ENCODE measurements around the gene MARCHF9.

MARCHF9 gene

DNA sequence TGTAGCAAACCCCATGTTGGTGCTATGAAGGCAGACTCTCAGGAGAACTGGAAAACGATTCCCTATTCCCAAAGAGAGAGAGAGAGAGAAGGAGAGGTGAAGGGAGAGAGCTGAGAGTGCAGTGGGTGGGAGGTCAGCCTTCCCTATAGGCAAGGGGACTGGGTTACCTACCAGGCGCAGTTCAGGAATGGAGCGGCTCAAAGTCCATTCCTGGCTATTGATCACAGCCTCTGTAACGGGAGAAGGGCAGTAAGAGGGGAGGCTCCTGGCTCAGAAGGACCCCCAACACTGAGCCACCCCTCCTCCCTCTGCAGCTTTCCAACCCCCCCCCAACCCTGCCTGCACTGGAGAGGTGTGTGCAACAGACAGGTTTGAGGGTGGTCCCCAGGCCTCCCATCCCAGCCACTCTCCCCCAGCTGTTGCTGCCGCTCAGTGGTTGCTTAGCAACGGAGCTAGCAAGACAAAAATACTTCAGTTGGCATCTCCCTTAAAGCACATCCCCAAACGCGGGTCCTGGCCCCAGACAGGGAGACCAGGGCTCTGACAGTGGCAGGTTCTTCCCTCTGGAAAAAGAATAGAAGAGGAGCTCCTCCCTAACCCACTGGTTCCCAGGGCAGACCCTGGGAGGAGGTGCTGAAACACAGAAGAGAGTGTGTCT is 19.6 kb upstream of the MARCHF9 start:
- no peak for TF ChIP-seq EZH2phosphoT487 (conservative IDR thresholded peaks at IDR 0.05; ENCODE audit: low read length)
- TF ChIP-seq, protein P1, sequence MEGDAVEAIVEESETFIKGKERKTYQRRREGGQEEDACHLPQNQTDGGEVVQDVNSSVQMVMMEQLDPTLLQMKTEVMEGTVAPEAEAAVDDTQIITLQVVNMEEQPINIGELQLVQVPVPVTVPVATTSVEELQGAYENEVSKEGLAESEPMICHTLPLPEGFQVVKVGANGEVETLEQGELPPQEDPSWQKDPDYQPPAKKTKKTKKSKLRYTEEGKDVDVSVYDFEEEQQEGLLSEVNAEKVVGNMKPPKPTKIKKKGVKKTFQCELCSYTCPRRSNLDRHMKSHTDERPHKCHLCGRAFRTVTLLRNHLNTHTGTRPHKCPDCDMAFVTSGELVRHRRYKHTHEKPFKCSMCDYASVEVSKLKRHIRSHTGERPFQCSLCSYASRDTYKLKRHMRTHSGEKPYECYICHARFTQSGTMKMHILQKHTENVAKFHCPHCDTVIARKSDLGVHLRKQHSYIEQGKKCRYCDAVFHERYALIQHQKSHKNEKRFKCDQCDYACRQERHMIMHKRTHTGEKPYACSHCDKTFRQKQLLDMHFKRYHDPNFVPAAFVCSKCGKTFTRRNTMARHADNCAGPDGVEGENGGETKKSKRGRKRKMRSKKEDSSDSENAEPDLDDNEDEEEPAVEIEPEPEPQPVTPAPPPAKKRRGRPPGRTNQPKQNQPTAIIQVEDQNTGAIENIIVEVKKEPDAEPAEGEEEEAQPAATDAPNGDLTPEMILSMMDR (IDR thresholded peaks at IDR 0.05; ENCODE audit: insufficient read depth, low read length, poor library complexity, severe bottlenecking) = no peak
- H3K36me3 ChIP-seq (ENCODE audit: low read length) = no peaks in the 10 kb centered on the region; the same call in 1 of the 2 replicates
- no peak overlapping the region for H2AFZ ChIP-seq (ENCODE audit: low read depth, low read length, severe bottlenecking)
- no peak overlapping the region for H3K4me2 ChIP-seq (ENCODE audit: low read depth, low read length, poor library complexity, severe bottlenecking)
- no peak overlapping the region for H3K9ac ChIP-seq (ENCODE audit: low read length)
- no peaks in the 10 kb centered on the region for H3K9me2 ChIP-seq (replicated peaks; ENCODE audit: insufficient read depth, low read length)
- H4K20me1 ChIP-seq (ENCODE audit: low read depth, low read length) = no peaks in the 10 kb centered on the region
- no peak overlapping the region for H3K4me3 ChIP-seq (ENCODE audit: insufficient read depth, low read length, poor library complexity, severe bottlenecking)
- no peaks in the 10 kb centered on the region for H3F3A ChIP-seq (ENCODE audit: insufficient read depth)
- H3K9me3 ChIP-seq (ENCODE audit: insufficient read depth, low read length) = no peaks in the 10 kb centered on the region
- H3K27me3 ChIP-seq (ENCODE audit: low read length) = no peaks in the 10 kb centered on the region
- H3K79me2 ChIP-seq (ENCODE audit: insufficient read depth, low read length) = peaks cover 12% of the 10 kb centered on the region
- no peak overlapping the region for H3K27ac ChIP-seq (ENCODE audit: low read depth, low read length)

DNA sequence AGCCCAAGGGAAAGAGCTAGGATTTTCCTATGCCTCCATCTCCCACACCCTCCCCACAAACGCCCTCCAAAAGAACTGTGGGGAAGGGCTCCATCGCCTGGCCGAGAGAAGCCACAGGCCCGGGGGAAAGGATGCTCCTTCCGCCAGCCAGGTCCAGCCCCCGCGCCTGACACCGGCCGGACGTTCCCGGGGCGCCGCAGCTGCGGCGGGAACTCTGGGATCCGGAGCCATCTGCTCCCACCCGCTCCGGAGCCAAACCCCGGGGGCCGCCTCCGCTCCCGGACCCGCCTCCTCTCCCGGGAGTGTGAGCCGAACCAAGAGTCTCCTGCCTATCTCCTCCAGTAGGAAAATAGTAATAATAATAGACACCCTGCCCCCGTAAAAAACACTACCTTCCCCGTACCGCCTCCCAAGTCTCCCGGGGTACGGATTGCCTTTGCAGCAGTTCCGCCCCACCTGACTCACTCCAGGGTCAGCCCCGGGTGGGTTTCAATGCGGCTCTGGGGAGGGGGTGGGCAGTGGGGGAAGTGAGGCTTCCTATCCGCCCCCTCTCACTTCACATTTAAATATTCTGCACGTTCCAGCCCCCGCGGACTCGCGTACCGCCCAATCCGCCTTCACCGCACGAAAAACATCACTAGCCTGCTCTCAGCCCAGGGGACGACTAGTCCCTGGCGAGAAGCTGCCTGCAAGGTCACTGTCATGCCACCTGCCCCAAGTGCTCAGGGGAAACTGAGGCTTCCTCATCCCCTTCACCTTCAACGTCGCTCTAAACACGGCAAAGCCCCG is 18.8 kb upstream of the MARCHF9 start:
- no peaks in the 10 kb centered on the region; the same call in 1 of the 2 replicates for H3K36me3 ChIP-seq (ENCODE audit: low read length)
- no peaks in the 10 kb centered on the region for H3F3A ChIP-seq (ENCODE audit: insufficient read depth)
- no peak overlapping the region for H3K9ac ChIP-seq (ENCODE audit: low read length)
- no peak overlapping the region for H3K27ac ChIP-seq (ENCODE audit: low read depth, low read length)
- H4K20me1 ChIP-seq (ENCODE audit: low read depth, low read length) = no peaks in the 10 kb centered on the region
- no peaks in the 10 kb centered on the region for H3K27me3 ChIP-seq (ENCODE audit: low read length)
- H3K79me2 ChIP-seq (ENCODE audit: insufficient read depth, low read length) = peaks cover 12% of the 10 kb centered on the region
- no peak overlapping the region for H3K4me3 ChIP-seq (ENCODE audit: insufficient read depth, low read length, poor library complexity, severe bottlenecking)
- no peak for TF ChIP-seq EZH2phosphoT487 (conservative IDR thresholded peaks at IDR 0.05; ENCODE audit: low read length)
- TF ChIP-seq, protein P1 (IDR thresholded peaks at IDR 0.05; ENCODE audit: insufficient read depth, low read length, poor library complexity, severe bottlenecking) = no peak
- no peak overlapping the region for H2AFZ ChIP-seq (ENCODE audit: low read depth, low read length, severe bottlenecking)
- no peak overlapping the region for H3K4me2 ChIP-seq (ENCODE audit: low read depth, low read length, poor library complexity, severe bottlenecking)
- no peaks in the 10 kb centered on the region for H3K9me3 ChIP-seq (ENCODE audit: insufficient read depth, low read length)
- no peaks in the 10 kb centered on the region for H3K9me2 ChIP-seq (replicated peaks; ENCODE audit: insufficient read depth, low read length)

DNA sequence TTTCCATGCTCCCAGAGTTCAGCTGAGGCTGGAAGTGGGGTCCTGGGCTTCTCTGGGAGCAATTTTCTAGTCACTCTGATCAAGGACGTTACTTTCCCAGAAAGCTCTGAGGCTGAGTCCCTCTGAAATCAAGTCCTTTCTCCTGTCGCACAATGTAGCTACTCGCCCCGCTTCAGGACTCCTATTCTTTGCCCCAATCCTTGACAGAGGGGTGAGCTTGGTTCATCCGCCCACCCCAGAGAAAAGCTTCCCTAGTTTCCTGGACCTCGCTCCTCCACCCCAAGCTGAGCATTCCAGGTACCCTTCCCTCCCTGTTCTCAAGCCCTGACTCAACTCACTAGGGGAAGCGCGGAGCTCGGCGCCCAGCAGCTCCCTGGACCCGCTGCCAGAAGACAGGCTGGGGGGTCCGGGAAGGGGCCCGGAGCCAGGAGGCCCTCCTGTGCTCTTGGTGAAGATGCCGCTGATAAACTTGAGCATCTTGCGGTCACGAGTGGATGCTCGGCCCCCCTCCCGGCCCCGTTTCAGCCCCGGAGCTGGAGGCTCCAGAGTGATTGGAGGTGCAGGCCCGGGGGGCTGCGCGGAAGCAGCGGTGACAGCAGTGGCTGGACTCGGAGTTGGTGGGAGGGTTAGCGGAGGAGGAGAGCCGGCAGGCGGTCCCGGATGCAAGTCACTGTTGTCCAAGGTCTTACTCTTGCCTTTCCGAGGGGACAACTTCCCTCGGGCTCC is 18.0 kb upstream of the MARCHF9 start:
- no peak overlapping the region for H3K4me2 ChIP-seq (ENCODE audit: low read depth, low read length, poor library complexity, severe bottlenecking)
- H3K9me2 ChIP-seq (replicated peaks; ENCODE audit: insufficient read depth, low read length) = no peaks in the 10 kb centered on the region
- no peak overlapping the region for H3K4me3 ChIP-seq (ENCODE audit: insufficient read depth, low read length, poor library complexity, severe bottlenecking)
- no peaks in the 10 kb centered on the region for H3K27me3 ChIP-seq (ENCODE audit: low read length)
- H2AFZ ChIP-seq (ENCODE audit: low read depth, low read length, severe bottlenecking) = no peak overlapping the region
- no peaks in the 10 kb centered on the region for H4K20me1 ChIP-seq (ENCODE audit: low read depth, low read length)
- H3K9me3 ChIP-seq (ENCODE audit: insufficient read depth, low read length) = no peaks in the 10 kb centered on the region
- H3K36me3 ChIP-seq (ENCODE audit: low read length) = no peaks in the 10 kb centered on the region
- no peak overlapping the region for H3K9ac ChIP-seq (ENCODE audit: low read length)
- no peak overlapping the region for H3K27ac ChIP-seq (ENCODE audit: low read depth, low read length)
- H3K79me2 ChIP-seq (ENCODE audit: insufficient read depth, low read length) = peaks cover 12% of the 10 kb centered on the region
- TF ChIP-seq, protein P1 (IDR thresholded peaks at IDR 0.05; ENCODE audit: insufficient read depth, low read length, poor library complexity, severe bottlenecking) = no peak
- no peak for TF ChIP-seq EZH2phosphoT487 (conservative IDR thresholded peaks at IDR 0.05; ENCODE audit: low read length)
- H3F3A ChIP-seq (ENCODE audit: insufficient read depth) = no peaks in the 10 kb centered on the region
